ENCODE data around the gene AKR1D1.

GRCh38 chr7:138122162-138122561 is 45.9 kb downstream of the AKR1D1 start:
- TF ChIP-seq POLR2AphosphoS5 (IDR thresholded peaks at IDR 0.05) (no peak), POLR2A (IDR thresholded peaks at IDR 0.05) (no peak), CTCF (IDR thresholded peaks at IDR 0.05) (no peak), EP300 (IDR thresholded peaks at IDR 0.05; ENCODE audit: low read depth) (no peak)
